ENCODE data around the gene CASP12.

DNA sequence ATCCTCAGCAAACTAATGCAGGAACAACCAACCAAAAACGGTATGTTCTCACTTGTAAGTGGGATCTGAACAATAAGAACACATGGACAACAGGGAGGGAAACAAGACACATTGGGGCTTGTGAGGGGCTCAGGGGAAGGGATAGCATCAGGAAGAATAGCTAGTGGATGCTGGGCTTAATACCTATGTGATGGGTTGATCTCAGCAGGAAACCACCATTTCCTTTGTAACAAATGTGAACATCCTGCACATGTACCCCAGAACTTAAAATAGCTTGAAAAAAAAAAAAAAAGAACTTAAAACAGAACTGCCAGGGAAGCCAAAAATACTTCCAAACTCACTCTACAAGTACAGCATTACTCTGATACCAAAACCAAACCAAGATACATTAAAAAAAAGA is 36.3 kb upstream of the CASP12 start:
- TF ChIP-seq, protein P1, sequence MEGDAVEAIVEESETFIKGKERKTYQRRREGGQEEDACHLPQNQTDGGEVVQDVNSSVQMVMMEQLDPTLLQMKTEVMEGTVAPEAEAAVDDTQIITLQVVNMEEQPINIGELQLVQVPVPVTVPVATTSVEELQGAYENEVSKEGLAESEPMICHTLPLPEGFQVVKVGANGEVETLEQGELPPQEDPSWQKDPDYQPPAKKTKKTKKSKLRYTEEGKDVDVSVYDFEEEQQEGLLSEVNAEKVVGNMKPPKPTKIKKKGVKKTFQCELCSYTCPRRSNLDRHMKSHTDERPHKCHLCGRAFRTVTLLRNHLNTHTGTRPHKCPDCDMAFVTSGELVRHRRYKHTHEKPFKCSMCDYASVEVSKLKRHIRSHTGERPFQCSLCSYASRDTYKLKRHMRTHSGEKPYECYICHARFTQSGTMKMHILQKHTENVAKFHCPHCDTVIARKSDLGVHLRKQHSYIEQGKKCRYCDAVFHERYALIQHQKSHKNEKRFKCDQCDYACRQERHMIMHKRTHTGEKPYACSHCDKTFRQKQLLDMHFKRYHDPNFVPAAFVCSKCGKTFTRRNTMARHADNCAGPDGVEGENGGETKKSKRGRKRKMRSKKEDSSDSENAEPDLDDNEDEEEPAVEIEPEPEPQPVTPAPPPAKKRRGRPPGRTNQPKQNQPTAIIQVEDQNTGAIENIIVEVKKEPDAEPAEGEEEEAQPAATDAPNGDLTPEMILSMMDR (IDR thresholded peaks at IDR 0.05) = no peak
- TF ChIP-seq EP300 (IDR thresholded peaks at IDR 0.05) = no peak
- TF ChIP-seq POLR2A (IDR thresholded peaks at IDR 0.05) = no peak

Measured in ovary (tissue), 3 donors.